Activated effector memory CD4-positive, alpha-beta T cell treated with Interleukin-2 at 50 U/mL for 16 hours (primary cell): ENCODE results near the gene ADGRB2.

Experiments used
- DNase-seq: peaks from one replicate; pipeline ENCODE4 v3.0.0-alpha.2; 2020

The ADGRB2 gene

DNA sequence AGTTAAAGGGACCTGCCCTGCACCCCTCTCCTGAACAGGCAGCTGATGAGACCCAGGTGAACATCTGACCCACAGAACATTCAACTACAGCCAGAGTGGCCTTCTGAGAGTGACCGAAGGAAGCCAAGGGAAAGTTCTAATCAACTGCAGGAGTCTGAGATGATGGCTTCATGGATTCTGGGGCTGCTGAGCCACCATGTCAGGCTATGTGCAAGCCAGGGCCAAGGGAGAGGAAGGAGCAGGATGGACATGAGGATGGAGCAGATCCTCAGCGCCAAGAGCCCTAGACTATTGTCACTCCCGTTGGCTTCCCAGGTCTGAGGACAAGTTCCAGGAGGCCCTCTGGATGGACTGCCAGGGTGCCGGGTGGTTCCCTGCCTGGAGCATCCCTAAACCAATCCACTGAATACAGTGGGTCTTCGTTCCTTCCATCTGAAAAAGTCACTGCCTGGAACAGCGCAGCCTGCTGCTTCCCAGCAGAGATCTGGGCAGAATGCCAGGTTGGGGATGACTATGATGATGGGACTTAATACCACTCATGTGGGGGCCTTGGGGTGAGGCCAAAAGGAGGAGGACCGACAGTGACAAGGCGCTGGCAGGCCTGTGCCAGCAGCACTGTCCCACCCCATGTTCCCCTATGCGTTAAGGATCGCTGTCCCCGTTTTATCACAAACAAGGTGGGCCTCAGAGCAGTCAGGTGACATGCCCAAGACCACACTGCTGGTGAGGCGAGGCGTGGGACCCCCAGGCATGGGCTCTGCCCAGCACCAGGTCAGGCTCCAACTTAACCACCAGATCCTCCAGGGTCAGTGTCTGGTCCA is 31.9 kb upstream of the ADGRB2 start:
- no peak for DNase-seq

DNA sequence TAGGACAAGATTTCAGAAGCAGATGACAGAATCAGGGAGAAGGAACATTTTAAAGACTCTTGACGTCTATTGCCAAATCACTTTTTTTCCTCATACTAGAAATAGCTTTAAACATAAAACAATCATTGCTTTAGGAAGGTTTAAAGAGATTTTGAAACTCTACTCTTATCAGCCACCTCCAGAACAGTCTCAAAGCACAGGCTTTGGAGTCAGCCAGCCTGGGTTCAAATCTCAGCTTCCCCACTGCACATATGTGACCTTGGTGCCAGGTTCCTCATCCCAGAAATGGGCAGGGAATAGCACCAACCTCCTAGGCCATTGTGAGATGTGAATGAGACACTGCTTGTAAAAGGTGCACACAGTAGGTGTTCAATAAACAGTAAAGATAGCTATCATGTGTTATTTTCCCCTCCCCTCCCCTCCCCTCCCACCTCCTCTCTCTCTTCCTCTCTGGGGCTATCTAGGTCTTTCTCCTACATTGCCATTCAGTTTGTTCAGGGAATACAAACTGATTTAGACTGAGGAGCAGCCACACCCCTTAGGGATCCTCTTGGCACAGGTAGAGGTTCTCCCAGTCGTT is 31.0 kb upstream of the ADGRB2 start:
- no peak for DNase-seq

DNA sequence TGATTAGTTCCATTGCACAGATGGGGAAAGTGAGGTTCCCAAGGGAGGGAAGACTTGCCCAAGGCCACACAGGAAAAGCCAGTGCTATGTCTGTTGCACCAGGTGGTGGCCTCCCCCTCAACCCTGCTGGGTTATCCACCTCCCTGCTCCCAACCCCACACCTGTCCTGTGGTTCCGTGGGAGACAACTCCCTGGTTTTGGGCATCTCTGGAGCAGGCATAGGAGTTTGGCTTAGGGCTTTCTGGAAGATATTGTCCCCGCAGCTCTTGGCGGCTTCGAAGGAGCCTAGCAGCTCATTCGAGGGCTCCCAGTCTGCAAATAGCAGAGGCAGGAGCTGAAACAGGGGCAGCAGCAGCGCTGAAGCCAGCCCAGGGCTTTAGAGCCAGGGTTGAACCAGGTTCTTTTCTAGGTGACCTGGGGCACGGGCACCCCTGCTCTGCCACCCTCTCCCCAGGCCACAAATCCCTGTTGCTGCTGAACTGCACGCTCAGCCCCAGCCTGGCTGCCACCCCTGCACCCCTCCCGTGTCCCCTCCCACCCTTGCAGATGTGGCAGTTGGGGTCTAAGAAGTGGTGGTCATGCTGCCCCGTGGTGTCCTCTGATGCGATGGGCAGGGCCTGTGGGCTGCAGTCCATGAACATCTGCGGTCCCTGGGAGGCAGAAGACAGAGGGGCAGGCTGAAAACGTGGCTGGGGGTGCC is 29.6 kb upstream of the ADGRB2 start:
- DNase-seq, result no peak

DNA sequence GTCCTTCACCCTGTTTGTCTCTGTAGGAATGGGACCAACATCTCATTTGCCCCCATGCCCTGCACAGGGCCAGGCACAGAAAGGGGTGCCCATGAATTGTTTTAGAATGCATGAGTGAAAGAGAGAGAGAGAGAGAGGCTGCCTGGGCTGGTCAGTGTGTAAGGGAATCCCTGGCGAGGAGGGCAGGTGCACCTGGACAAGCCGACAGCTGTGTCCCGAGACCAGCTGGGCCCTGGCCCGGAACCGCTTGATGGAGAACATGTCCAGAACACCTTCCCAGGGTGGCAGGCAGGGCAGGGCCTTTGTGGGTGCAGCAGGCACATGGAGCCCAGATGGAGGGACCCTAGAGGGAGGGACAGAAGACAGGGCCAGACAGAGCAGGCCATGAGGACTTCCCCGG is 28.9 kb upstream of the ADGRB2 start:
- DNase-seq, result no peak

DNA sequence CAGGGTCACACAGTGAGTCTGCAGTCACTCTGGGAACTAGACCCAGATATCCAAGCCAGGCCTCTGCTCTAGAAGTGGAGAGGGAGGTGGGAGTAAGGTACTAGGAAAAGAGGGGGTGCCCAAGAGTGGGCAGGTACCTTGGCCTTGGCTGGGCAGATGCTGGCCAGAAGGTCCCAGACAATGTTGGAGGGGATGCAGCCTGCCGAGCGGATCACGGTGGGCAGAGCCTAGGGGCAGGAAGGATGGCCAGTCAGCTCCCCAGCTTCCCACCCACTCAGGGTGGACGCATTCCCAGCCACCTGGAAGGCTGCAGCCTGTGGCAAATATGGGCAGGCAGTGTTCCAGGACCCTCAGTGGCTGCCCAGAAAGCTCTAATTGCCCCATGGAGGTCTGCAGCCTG is 28.4 kb upstream of the ADGRB2 start:
- DNase-seq, result no peak

DNA sequence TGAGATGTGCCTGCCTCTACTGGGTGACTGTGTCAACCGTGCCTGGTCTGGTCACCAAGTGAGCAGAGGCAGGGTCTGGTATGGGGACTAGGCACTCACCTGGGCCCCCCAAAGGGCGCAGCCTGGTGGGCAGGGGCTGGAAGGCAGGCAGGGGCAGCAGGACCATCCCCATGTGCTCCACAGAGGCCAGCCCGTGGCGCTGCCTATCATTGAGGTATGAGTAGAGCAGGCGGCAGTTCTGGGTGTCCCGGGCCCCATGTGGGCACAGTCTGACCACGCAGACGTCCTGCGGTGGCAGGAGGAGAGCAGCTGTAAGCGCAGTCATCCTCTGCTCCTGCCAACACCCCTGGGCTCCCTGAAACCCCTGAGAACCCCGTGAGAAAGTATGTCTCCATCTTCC is 28.0 kb upstream of the ADGRB2 start:
- no peak for DNase-seq

DNA sequence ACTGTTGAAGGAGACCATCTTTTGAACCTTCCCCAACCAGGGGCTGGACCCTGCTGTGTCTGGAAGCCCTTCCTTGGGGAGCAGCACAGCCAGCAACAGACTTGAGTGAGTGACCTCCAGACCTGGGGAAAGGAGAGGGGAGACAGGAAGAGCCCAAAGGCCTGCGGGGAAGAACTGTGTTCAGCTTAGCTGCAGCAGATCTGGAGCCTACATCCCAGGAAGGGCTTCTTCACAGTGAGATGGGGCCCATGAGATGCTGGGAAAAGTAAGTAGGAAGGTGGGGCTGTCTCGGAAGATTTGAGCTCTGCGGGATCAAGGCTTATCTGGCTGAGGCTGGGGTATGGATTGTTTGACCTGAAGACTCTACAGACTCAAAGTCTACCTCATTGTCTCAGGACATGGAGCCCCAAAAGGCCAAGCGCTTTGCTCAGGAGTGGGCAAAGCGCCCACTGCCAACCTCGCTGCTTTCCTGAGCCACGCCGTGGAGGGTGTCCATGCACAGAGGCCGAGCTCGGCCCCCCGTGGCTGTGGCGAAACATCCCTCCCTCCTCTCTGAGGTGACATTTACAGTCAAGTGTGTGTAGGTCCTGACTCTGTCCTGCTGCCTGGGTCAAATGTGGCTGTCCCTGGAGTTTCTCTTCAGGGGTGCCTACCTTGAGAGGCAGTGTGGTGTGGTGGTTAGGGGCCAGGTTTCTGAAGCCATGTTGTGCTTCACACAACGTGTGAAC is 27.2 kb upstream of the ADGRB2 start:
- no peak for DNase-seq

DNA sequence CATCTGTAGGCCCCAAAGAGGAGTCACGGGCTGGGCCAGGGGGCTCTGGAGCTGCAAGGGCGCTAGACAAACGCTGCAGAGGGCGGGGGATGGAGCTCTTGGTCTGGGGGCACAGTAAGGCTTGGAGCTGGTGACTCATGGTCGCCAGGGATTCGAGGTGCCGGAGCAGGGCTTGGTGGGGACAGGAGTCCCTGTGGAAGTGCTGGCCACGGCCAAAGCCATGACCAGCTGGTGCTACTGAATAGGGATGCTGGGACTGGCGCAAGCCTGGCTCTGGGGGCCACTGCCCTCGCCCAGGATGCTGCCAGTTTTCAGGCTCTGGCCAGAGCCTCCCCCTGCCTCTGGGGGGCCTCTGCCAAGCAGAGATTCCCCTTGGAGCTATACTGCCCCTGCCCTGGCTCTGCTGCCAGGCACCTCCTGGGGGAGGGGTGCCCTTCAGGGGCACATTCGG is 26.5 kb upstream of the ADGRB2 start:
- DNase-seq, result no peak

DNA sequence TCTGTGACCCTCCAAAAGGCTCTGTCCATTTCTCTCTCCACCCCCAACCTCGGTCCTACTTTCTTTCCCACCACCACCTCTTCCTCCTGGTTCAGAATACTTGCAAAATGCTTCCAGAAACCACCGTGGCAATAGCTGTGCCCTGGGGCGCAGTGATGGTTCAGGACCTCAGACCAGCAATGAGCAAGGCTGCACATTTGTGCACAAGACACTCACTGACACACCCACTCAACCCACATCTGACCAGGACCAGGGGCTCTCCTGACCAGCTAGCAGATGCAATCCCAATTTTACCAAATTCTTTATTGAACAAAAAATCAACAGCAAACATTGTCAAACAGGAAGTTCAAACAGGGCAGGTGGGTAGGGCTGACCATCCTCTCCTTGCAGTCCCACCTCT is 26.0 kb upstream of the ADGRB2 start:
- no peak for DNase-seq

DNA sequence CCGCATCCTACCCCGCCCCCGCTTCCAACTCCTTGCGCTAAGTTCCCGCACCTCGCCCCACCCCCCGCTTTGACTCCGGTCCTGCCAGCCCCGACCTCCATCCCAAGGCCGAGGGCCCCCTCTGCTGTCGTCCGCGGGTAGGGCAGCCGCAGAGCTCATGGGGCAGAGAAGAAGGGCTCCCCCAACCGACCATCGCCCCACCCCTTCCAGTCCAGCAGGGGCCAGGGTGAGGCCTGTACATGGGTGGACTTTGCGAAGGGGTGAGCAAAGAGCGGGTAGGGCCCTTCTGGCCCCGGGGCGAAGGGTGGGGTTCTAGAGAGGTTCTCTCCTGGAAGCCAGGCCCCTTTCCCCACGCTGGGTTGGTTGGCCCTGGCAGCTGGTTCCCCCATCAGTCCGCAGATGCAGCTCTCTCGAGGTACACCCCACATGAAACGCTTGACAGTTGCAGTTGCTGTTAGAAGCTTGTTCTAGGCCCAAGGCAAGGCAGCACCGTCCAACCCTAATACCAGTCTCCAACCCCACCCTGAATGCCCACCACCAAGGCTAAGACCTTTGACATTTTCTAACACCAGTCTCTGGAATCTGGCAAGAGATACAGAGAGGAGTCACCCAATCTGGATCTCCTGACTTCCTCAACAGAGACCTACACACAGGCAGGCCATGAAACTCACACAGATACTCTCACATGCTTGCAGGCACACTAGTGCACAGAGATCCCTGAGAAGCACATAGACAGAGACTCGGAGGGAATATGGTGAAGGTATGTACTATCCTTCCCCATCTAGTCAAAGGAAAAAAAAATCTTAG is 25.3 kb upstream of the ADGRB2 start:
- peak; percentile 92 for DNase-seq

DNA sequence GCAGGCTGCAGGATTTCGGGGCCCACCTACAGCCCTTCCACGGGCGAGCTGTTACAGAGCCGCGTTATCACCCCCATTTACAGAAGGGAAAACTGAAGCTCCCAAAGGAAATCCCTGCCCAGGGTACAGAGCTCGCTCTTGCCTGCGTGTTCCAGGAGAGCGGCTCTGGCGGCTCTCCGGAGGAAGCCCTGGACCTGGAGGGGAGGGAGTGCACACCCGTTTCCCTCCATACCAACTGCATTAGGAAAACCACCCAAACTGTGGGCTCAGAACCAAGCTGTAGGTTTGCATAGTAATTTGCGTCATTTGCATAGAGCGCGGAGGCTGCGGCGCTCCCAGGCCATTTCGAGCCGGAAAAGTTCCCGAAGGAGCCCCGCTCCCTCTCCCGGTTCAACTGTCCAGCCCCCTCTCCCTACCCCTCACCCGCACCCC is 24.7 kb upstream of the ADGRB2 start:
- no peak for DNase-seq

DNA sequence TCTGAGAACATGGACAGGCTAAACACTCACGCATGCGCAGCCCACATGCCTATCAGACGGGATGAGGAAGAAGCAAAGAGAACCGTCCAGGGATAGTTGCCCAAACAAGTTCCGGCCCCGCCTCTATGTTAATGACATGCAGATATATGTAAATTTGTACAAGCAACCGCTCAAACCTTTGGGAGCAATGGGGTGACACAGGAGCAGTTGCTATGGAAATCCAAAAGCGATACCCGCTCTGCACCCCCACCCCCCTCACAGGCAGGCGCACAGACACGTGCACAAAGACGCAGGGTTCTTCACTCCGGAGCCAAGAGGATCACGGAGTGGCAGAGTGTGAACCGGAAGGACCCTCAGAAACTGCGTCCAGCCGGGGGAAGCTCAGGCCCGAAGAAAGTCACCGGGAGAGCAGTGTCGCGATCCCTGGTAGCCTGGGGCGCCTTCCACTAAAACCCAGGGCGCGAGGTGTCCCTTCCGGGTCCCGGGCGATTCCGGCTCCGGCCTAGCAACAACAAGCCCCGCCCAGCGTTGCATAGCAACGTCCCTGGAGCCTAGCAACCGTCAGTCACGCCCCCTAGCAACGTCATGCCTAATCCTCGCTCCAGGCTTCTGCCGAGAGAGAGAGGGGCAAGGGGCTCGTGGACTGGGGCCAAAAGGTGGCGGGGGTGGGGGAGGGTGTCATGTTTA is 24.1 kb upstream of the ADGRB2 start:
- peak; percentile 83 for DNase-seq

DNA sequence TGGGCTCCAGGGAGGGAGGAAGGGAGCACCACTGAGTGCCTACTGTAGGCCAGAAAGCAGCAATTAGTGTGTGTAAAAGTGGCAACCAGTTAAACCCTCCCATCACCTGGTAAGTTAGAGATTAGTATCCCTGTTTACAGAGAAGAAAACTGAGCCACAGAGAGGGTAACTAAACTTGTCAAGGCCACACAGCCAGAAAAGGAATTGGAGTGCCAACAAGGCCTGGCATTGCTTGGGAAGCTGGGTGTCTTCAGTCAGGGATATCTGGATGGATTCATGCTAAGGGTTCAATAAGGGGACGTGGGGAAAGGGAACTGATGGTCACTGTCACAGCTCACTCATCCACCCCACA is 23.6 kb upstream of the ADGRB2 start:
- DNase-seq, result no peak

DNA sequence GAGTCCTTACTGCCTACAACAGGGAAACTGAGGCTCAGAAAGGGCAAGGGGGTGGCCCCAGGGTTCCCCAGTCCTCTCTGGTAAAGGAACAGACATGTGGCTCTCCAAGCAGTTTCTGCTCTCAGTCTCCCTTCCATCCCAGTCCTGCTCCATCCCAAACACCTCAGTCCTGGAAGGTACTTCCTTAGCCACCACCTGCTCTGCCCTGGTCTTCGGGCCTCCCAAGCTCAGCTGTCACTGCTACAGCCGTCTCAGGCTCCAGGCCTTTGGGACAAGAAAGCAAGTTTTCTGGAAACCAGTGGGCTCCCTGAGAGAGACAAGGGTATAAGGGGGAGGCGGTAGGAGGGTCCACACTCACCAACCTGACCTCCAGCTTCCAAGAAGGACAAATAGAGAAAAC is 23.1 kb upstream of the ADGRB2 start:
- no peak for DNase-seq

DNA sequence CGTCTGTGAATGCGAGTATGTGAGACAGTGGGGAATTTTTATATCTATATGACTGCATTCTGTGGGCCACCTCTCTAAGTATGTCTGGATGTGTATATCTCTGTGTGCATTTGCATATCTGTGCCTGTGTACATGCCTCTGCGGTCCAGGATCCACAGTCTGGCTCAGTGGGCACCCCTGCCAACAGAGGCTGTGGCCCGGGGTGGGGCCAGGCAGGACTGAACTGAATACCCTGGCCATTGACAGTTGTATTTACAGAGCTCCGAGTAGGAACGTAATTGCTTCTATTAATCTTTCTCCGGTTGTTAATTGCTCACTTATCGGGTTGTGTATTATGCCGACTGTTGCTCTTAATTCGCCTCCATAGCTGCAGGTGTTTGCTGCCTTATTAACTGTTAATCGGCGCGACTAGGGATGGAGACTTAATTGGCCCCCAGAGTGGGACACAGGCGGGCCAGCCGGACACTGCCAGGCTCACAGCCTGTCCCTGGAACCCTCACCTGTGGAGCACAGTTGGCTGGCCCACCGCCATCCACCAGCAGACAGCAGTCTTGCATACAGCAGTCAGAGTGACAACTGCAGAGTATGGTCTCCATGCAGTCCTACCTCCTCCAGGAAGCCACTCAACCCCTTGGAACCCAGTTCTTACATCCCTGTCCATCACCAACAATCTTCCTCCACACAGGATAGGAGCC is 22.4 kb upstream of the ADGRB2 start:
- DNase-seq, result no peak

DNA sequence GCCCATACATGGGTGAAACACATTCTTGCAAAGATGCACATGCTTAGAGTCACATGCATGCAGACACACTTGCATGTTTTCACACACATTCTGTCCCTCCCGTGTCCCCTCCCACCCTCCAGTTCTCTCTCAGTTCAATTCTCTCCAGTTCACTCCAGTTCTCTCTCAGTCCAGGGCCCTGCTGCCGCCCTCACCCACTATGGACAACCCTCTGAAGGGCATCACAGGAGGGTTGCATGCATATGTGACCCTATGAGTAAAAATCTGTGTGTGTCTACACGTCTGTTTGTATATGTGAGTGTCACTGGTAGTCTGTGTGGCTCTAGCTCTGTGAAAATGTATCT is 21.8 kb upstream of the ADGRB2 start:
- no peak for DNase-seq

DNA sequence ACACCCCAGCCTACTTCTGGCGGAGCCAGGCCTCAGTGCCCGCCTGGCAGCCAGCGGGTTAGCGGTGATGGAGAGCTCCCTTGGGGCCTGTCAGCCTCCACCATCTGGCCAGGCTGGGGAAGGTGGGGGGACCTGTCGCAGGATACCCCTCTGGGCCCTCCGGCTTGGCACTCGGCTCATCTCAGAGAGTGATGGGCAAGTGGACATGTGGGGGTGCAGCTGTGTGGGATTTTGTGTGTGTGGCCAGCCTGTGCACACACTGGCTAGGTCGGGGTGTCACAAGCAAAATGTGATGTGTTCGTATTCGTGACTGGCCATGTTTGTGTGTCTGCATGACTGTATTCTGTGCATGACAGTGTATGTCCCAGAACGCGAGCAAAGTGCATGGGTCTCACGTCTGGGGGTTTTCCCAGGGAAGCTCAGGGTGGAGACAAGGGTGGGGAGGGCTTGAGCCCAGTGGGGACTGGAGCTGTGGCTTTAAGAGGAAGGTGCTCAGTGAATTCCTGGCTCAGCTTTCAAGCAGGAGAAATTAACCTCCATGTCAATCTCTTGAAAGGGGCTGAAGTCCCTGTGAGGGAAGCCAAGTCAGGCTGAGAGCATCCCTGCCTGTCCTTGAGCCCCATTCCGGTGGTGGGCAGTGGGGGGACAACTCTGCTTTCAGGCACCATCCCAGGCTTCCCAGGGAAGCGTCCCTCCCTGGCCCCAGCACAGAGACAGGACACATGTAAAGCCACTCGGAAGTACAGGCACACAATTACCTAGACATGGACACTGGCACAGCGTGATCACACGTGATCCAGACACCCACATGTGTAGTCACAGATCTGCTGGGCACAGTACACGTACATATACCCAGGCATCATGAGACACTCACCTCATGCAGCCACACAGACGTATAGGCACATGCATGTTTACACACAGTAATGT is 21.1 kb upstream of the ADGRB2 start:
- DNase-seq, result no peak

DNA sequence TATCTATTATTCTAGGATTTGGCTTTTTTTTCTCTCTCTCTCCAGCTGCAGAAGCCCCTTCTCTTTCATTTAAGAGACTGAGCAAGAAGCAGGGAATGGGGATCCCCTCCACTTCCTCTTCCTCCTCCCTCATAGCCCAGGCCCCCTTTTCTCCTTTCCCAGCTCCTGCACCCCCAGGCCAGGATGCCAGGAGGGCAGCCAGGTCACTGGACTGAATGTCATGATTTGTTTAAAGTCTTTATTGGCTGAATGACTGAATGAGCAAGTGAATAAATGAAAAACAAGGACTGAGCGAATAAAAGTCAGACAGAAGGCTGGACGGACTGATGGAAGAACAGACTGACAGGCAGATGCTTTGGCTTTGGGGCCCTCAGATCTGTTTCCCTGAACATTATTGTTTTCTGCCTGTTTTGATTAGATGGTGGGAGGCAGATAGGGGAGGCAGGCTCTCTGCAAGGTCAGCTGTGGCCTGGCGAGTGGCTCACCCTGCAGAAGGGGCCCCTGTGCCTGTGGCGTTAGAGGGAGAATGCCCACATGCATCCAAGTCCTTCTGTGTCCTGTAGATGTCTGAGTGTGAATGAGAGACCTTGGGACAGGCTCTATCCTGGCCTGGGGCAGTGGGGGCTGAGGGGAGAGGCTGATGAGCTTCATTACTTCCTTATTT is 20.3 kb upstream of the ADGRB2 start:
- no peak for DNase-seq

DNA sequence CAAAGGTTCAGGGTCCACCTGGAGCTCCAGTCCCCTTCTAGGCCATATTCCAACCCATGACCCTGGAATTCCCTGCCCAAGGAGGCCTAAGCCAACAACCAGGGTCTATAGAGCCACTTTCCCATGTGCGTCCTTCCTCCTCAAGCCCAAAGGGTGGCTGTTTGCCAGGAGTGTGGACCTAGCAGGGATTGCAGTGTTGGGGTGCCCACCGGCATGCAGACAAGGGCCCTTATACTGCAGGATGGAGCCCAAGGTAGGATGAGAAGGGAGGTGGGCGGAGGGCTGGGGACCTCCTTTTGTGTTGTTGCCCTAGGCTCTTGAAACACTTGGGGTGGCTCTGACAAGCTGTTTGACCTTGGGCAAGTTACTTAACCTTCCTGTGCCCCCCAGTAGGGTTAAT is 19.7 kb upstream of the ADGRB2 start:
- DNase-seq, result no peak
